GM10266 (cell line): ENCODE results near the gene ACLY.

Experiments
- DNase-seq: peaks from one replicate; pipeline ENCODE4 v3.0.0; 2012; ENCODE audit errors: extremely low spot score
- TF ChIP-seq, protein P1 (sequence below): IDR thresholded peaks from 2 replicates; pipeline ENCODE4 v1.5.1; 2012; ENCODE audit warnings: mild to moderate bottlenecking, low read depth; ENCODE audit not compliant: control insufficient read depth, insufficient read depth; ENCODE audit errors: missing control alignments

Gene ACLY

GRCh38 chr17:41870627-41871026, 48.1 kb downstream of the ACLY start:
- DNase-seq = no peak
- TF ChIP-seq, protein P1, sequence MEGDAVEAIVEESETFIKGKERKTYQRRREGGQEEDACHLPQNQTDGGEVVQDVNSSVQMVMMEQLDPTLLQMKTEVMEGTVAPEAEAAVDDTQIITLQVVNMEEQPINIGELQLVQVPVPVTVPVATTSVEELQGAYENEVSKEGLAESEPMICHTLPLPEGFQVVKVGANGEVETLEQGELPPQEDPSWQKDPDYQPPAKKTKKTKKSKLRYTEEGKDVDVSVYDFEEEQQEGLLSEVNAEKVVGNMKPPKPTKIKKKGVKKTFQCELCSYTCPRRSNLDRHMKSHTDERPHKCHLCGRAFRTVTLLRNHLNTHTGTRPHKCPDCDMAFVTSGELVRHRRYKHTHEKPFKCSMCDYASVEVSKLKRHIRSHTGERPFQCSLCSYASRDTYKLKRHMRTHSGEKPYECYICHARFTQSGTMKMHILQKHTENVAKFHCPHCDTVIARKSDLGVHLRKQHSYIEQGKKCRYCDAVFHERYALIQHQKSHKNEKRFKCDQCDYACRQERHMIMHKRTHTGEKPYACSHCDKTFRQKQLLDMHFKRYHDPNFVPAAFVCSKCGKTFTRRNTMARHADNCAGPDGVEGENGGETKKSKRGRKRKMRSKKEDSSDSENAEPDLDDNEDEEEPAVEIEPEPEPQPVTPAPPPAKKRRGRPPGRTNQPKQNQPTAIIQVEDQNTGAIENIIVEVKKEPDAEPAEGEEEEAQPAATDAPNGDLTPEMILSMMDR = no peak

GRCh38 chr17:41870097-41870496, 48.7 kb downstream of the ACLY start:
- TF ChIP-seq, protein P1 = no peak
- no peak for DNase-seq

GRCh38 chr17:41869426-41869825, 49.3 kb downstream of the ACLY start:
- TF ChIP-seq, protein P1 = no peak
- DNase-seq = no peak

DNA sequence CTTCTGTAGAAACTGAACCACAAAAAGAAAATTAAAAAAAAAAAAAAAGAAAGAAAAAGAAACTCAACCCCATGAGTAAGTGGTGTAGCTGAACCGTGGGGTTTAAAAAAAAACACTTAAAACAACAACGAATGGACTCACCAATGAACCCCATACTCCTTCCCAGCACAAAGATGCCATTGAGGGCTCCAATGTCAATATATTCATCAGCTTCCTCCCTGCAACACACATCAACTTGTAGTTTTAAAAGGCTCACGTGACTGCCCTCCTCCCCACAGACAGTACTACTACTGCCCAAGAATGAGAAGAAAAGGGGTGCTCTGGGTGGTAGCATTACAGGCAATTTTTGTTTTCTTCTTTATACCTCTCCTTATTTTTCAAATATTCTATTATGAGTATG, 50.2 kb downstream of the ACLY start:
- TF ChIP-seq, protein P1 = no peak
- DNase-seq = no peak

GRCh38 chr17:41865596-41865893, 53.2 kb downstream of the ACLY start:
- no peak for DNase-seq
- TF ChIP-seq, protein P1 = no peak

- TF ChIP-seq, protein P1 = peak; percentile 23
- DNase-seq = peak; percentile 95
Measured at GRCh38 chr17:41864836-41865595, 53.7 kb downstream of the ACLY start, which contains the start of gene KLHL11. Gene KLHL11 (minus strand): TSS chr17:41865423. CDS start chr17:41865370, 53 bp downstream.

GRCh38 chr17:41864498-41864835, 54.3 kb downstream of the ACLY start:
- no peak for DNase-seq
- TF ChIP-seq, protein P1 = no peak
